HUES64 (cell line): ENCODE results near the gene MKNK2.

ENCODE experiments used
- H3K27ac ChIP-seq: 2 replicates; pipeline ENCODE4 v1.7.0; 2013; ENCODE audit warnings: low read depth, low read length, inconsistent platforms
- H3K27me3 ChIP-seq: 2 replicates; pipeline ENCODE4 v1.6.1; 2013; ENCODE audit warnings: mild to moderate bottlenecking, low read length; ENCODE audit not compliant: insufficient read depth
- H3K36me3 ChIP-seq: 2 replicates; pipeline ENCODE4 v1.6.1; 2013; ENCODE audit warnings: mild to moderate bottlenecking, low read length; ENCODE audit not compliant: insufficient read depth
- H3K4me1 ChIP-seq: 2 replicates; pipeline ENCODE4 v1.6.1; 2013; ENCODE audit warnings: mild to moderate bottlenecking, low read length, moderate library complexity; ENCODE audit not compliant: insufficient read depth
- H3K4me3 ChIP-seq: 2 replicates; pipeline ENCODE4 v1.5.1; 2013; ENCODE audit warnings: mild to moderate bottlenecking, low read length, moderate library complexity
- H3K9ac ChIP-seq: 2 replicates; pipeline ENCODE4 v1.6.1; 2013; ENCODE audit warnings: mild to moderate bottlenecking, low read depth, low read length
- H3K9me3 ChIP-seq: 2 replicates; pipeline ENCODE4 v1.6.1; 2013; ENCODE audit warnings: low read depth, low read length; ENCODE audit not compliant: insufficient read depth
- WGBS: fragments of 150-250, 120-280 bp; methylation state at CpG from one replicate; pipeline ENCODE4 v1.1.7; 2013; ENCODE audit warnings: missing lambda C conversion rate; 5-methylcytosine and 5-hydroxymethylcytosine counted together

The MKNK2 gene

GRCh38 chr19:2053601-2054389 lies 2.8 kb upstream of the MKNK2 start:
- H3K4me1 ChIP-seq, result no peaks in the 10 kb centered on the region
- H3K27ac ChIP-seq, result no peak overlapping the region
- H3K27me3 ChIP-seq, result no peaks in the 10 kb centered on the region
- 94% methylated on average over 24 of the region's 24 CpGs for WGBS
- no peak overlapping the region for H3K9ac ChIP-seq
- H3K36me3 ChIP-seq, result no peaks in the 10 kb centered on the region
- H3K4me3 ChIP-seq, result no peak overlapping the region
- H3K9me3 ChIP-seq, result no peaks in the 10 kb centered on the region

GRCh38 chr19:2051773-2052704 lies 995 bp upstream of the MKNK2 start:
- Histone ChIP-seq H3K9ac (no peak overlapping the region), H3K4me3 (peak overlapping the region; percentile 53; the same call in 1 of the 2 replicates), H3K9me3 (no peaks in the 10 kb centered on the region), H3K27ac (no peak overlapping the region), H3K36me3 (peaks cover under 1% of the 10 kb centered on the region; the same call in 1 of the 2 replicates), H3K4me1 (no peaks in the 10 kb centered on the region), H3K27me3 (no peaks in the 10 kb centered on the region)
- WGBS, result 90% methylated on average over 18 of the region's 18 CpGs

GRCh38 chr19:2050349-2050990 lies 574 bp downstream of the MKNK2 start:
- under 1% methylated on average over 49 of the region's 49 CpGs for WGBS
- H3K27ac ChIP-seq, result 0 out of 2 replicates have a peak overlapping the region, but pooled peaks have one; percentile 5
- no peaks in the 10 kb centered on the region for H3K4me1 ChIP-seq

GRCh38 chr19:2049741-2050348 lies 1.2 kb downstream of the MKNK2 start:
- Histone ChIP-seq H3K36me3 (peaks cover 19% of the 10 kb centered on the region), H3K9me3 (no peaks in the 10 kb centered on the region), H3K4me1 (no peaks in the 10 kb centered on the region), H3K9ac (peak overlapping the region; percentile 80), H3K27ac (no peak overlapping the region), H3K4me3 (peak overlapping the region; percentile 94), H3K27me3 (no peaks in the 10 kb centered on the region)
- WGBS, result 6% methylated on average over 15 of the region's 16 CpGs

More at GRCh38 chr19:2050349-2050990, 574 bp downstream of the MKNK2 start:
- Histone ChIP-seq H3K9ac (peak overlapping the region; percentile 80), H3K4me3 (peak overlapping the region; percentile 94), H3K36me3 (peaks cover 13% of the 10 kb centered on the region), H3K9me3 (no peaks in the 10 kb centered on the region), H3K27me3 (no peaks in the 10 kb centered on the region)

- Histone ChIP-seq H3K4me1 (no peaks in the 10 kb centered on the region), H3K9ac (no peak overlapping the region; the same call in 1 of the 2 replicates), H3K4me3 (peak overlapping the region; percentile 94), H3K36me3 (peaks cover 24% of the 10 kb centered on the region), H3K27me3 (no peaks in the 10 kb centered on the region), H3K9me3 (no peaks in the 10 kb centered on the region), H3K27ac (no peak overlapping the region)
- 89% methylated on average over 27 of the region's 27 CpGs for WGBS
Observed at GRCh38 chr19:2048959-2049740, 1.9 kb downstream of the MKNK2 start.

- Histone ChIP-seq H3K27ac (no peak overlapping the region), H3K36me3 (peaks cover 24% of the 10 kb centered on the region), H3K9me3 (no peaks in the 10 kb centered on the region), H3K4me3 (no peak overlapping the region), H3K4me1 (no peaks in the 10 kb centered on the region), H3K27me3 (no peaks in the 10 kb centered on the region), H3K9ac (no peak overlapping the region)
- 93% methylated on average over 17 of the region's 17 CpGs for WGBS
Observed at GRCh38 chr19:2048104-2048958, 2.7 kb downstream of the MKNK2 start.

- H3K4me1 ChIP-seq, result peaks cover 4% of the 10 kb centered on the region
- H3K27ac ChIP-seq, result no peak overlapping the region
- 91% methylated on average over 22 of the region's 22 CpGs for WGBS
- H3K9me3 ChIP-seq, result no peaks in the 10 kb centered on the region
- H3K9ac ChIP-seq, result no peak overlapping the region
- H3K36me3 ChIP-seq, result peaks cover 24% of the 10 kb centered on the region
- H3K27me3 ChIP-seq, result no peaks in the 10 kb centered on the region
- no peak overlapping the region for H3K4me3 ChIP-seq
Observed at GRCh38 chr19:2047449-2048103, 3.5 kb downstream of the MKNK2 start.

- no peaks in the 10 kb centered on the region for H3K27me3 ChIP-seq
- H3K27ac ChIP-seq, result no peak overlapping the region
- H3K36me3 ChIP-seq, result peaks cover 27% of the 10 kb centered on the region
- 91% methylated on average over 6 of the region's 6 CpGs for WGBS
- no peaks in the 10 kb centered on the region for H3K9me3 ChIP-seq
- H3K4me1 ChIP-seq, result peaks cover 8% of the 10 kb centered on the region
- no peak overlapping the region for H3K4me3 ChIP-seq
- no peak overlapping the region for H3K9ac ChIP-seq
Observed at GRCh38 chr19:2047076-2047448, 4.0 kb downstream of the MKNK2 start.

- H3K36me3 ChIP-seq, result peaks cover 29% of the 10 kb centered on the region
- WGBS, result 96% methylated on average over 50 of the region's 50 CpGs
- peaks cover 13% of the 10 kb centered on the region for H3K4me1 ChIP-seq
- H3K27me3 ChIP-seq, result no peaks in the 10 kb centered on the region
- no peak overlapping the region for H3K4me3 ChIP-seq
- H3K9me3 ChIP-seq, result no peaks in the 10 kb centered on the region
- H3K9ac ChIP-seq, result no peak overlapping the region
- no peak overlapping the region for H3K27ac ChIP-seq
Observed at GRCh38 chr19:2046046-2046907, 4.8 kb downstream of the MKNK2 start.
